DOHH2 (cell line): ENCODE data around the gene SMPD2.
A peak's percentile ranks its signal among the peaks of the same experiment; 100 is the strongest.

Experiments used
- H3F3A ChIP-seq: fragments of 200-600 bp; sonication (generic), shearing (Covaris generic); 2 replicates; pipeline ENCODE4 v1.6.0; 2016; ENCODE audit warnings: antibody characterized with exemption, mild to moderate bottlenecking; ENCODE audit not compliant: control insufficient read depth, insufficient read depth
- H3K27ac ChIP-seq: fragments of 200-600 bp; sonication (generic); 2 replicates; pipeline ENCODE4 v1.5.1; 2014; ENCODE audit warnings: low read depth, mild to moderate bottlenecking, low read length, moderate library complexity
- H3K27me3 ChIP-seq: fragments of 200-600 bp; sonication (generic); 2 replicates; pipeline ENCODE4 v1.6.1; 2014; ENCODE audit warnings: mild to moderate bottlenecking, low read length, mixed read lengths; ENCODE audit not compliant: control insufficient read depth
- H3K36me3 ChIP-seq: fragments of 200-600 bp; sonication (generic); 2 replicates; pipeline ENCODE4 v1.6.1; 2014; ENCODE audit warnings: mild to moderate bottlenecking, low read length, moderate library complexity, mixed read lengths; ENCODE audit not compliant: control insufficient read depth
- H3K4me1 ChIP-seq: fragments of 200-600 bp; sonication (generic); 2 replicates; pipeline ENCODE4 v1.6.1; 2014; ENCODE audit warnings: mild to moderate bottlenecking, low read length, mixed read lengths; ENCODE audit not compliant: control insufficient read depth
- H3K4me2 ChIP-seq: fragments of 200-600 bp; sonication (generic); 2 replicates; pipeline ENCODE4 v1.6.0; 2014; ENCODE audit warnings: mild to moderate bottlenecking, low read length, moderate library complexity
- H3K4me3 ChIP-seq: fragments of 200-600 bp; sonication (generic); 2 replicates; pipeline ENCODE4 v1.5.1; 2014; ENCODE audit warnings: mild to moderate bottlenecking, low read length, mixed read lengths
- H3K79me2 ChIP-seq: fragments of 200-600 bp; sonication (generic); 2 replicates; pipeline ENCODE4 v1.6.1; 2014; ENCODE audit warnings: mild to moderate bottlenecking, low read length, mixed read lengths; ENCODE audit not compliant: control insufficient read depth
- H3K9me2 ChIP-seq: fragments of 200-600 bp; sonication (generic); replicated peaks from 2 replicates; pipeline ENCODE4 v1.6.1; 2014; ENCODE audit warnings: mild to moderate bottlenecking, low read length, mixed read lengths; ENCODE audit not compliant: control insufficient read depth
- H3K9me3 ChIP-seq: fragments of 200-600 bp; sonication (generic); 2 replicates; pipeline ENCODE4 v1.6.1; 2014; ENCODE audit warnings: antibody characterized with exemption, low read length, mixed read lengths; ENCODE audit not compliant: control insufficient read depth, insufficient read depth
- H4K20me1 ChIP-seq: fragments of 200-600 bp; sonication (generic); 2 replicates; pipeline ENCODE4 v1.6.0; 2014; ENCODE audit warnings: low read depth, mild to moderate bottlenecking, antibody characterized with exemption, low read length, moderate library complexity; ENCODE audit not compliant: control insufficient read depth, insufficient read depth
- EZH2phosphoT487 ChIP-seq: fragments of 200-600 bp; sonication (generic); IDR thresholded peaks from 2 replicates; pipeline ENCODE4 v1.6.1; 2017; ENCODE audit warnings: borderline replicate concordance, mild to moderate bottlenecking, antibody characterized with exemption, low read length, moderate library complexity, mixed read lengths
- TF ChIP-seq, protein P1 (sequence below): fragments of 200-600 bp; sonication (generic); IDR thresholded peaks from one replicate; pipeline ENCODE4 v1.5.1; 2014; ENCODE audit warnings: antibody characterized with exemption, mild to moderate bottlenecking, low read depth, low read length; ENCODE audit not compliant: poor library complexity, severe bottlenecking

The SMPD2 gene

DNA sequence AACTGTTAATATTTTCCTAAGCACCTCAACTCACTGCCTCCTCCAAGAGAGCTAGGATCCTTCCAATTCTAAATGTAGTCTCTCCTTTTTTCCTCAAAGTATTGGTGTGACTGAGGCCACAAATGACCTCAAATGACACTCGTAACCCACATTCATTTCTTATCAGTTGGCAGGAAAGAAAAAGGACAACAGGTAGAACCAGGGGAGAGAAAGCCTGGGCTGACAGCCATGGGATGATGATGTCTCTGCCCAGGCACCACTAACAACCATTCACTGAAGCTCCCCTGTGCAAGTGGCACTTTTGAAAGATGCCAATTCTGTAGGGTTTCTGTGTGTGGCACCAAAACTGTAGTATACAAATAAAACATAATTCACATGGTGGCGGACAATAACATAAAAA is 35.1 kb downstream of the SMPD2 start:
- Histone ChIP-seq H3K9me3 (no peaks in the 10 kb centered on the region), H3K4me3 (no peak overlapping the region), H3K4me1 (peaks cover 40% of the 10 kb centered on the region), H4K20me1 (peaks cover 10% of the 10 kb centered on the region), H3K79me2 (peaks cover 83% of the 10 kb centered on the region), H3K27me3 (no peaks in the 10 kb centered on the region), H3F3A (no peaks in the 10 kb centered on the region), H3K9me2 (no peaks in the 10 kb centered on the region), H3K36me3 (peaks cover 96% of the 10 kb centered on the region), H3K27ac (no peak overlapping the region), H3K4me2 (no peak overlapping the region)
- TF ChIP-seq, protein P1, sequence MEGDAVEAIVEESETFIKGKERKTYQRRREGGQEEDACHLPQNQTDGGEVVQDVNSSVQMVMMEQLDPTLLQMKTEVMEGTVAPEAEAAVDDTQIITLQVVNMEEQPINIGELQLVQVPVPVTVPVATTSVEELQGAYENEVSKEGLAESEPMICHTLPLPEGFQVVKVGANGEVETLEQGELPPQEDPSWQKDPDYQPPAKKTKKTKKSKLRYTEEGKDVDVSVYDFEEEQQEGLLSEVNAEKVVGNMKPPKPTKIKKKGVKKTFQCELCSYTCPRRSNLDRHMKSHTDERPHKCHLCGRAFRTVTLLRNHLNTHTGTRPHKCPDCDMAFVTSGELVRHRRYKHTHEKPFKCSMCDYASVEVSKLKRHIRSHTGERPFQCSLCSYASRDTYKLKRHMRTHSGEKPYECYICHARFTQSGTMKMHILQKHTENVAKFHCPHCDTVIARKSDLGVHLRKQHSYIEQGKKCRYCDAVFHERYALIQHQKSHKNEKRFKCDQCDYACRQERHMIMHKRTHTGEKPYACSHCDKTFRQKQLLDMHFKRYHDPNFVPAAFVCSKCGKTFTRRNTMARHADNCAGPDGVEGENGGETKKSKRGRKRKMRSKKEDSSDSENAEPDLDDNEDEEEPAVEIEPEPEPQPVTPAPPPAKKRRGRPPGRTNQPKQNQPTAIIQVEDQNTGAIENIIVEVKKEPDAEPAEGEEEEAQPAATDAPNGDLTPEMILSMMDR = no peak
- TF ChIP-seq EZH2phosphoT487 = no peak

DNA sequence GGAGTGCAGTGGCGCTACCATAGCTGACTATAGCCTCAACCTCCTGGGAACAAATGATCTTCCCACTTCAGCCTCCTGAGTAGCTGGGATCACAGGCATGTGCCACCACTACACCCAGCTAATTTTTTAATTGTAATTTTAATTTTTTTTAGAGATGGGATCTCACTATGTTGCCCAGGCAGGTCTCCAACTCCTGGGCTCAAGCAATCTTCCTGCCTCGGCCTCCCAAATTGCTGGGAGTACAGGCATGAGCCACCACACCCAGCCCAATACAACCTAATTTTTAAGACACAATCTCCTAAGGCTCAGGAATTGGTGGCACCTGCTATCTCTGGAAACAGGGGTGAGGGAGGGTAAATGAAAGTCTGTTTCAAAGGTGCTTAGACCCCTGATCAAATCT is 36.7 kb downstream of the SMPD2 start:
- peaks cover 15% of the 10 kb centered on the region for H4K20me1 ChIP-seq
- peaks cover 96% of the 10 kb centered on the region for H3K36me3 ChIP-seq
- peaks cover 93% of the 10 kb centered on the region for H3K79me2 ChIP-seq
- H3F3A ChIP-seq = no peaks in the 10 kb centered on the region
- peak overlapping the region; percentile 62 for H3K4me2 ChIP-seq
- peaks cover 55% of the 10 kb centered on the region for H3K4me1 ChIP-seq
- H3K27ac ChIP-seq = no peak overlapping the region
- no peak for TF ChIP-seq EZH2phosphoT487
- TF ChIP-seq, protein P1 = no peak
- H3K27me3 ChIP-seq = no peaks in the 10 kb centered on the region
- H3K9me3 ChIP-seq = no peaks in the 10 kb centered on the region
- H3K9me2 ChIP-seq = no peaks in the 10 kb centered on the region
- peak overlapping the region; percentile 54; the same call in 1 of the 2 replicates for H3K4me3 ChIP-seq

DNA sequence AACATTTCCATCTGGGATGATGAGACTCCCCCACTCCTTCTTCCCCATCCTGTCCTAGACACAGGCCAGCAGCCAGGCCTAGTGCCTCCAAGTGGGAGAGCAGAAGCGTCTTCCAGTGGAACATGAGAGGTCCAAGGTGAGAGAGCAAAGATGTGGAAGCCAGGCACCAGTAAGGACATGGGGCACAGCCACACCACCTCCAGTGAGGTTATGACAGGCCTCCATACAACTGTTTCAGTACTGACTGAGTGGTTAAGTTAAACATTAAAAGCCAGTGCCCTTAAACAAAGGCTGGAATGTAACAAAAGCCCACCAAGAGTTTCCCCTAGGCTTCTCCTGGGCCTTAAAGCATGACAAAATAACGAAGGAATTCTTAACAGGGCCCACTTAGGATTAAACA is 37.2 kb downstream of the SMPD2 start:
- Histone ChIP-seq H3K9me3 (no peaks in the 10 kb centered on the region), H3K79me2 (peaks cover 93% of the 10 kb centered on the region), H3K27ac (no peak overlapping the region), H3K27me3 (no peaks in the 10 kb centered on the region), H3K36me3 (peaks cover 91% of the 10 kb centered on the region), H3K4me3 (peak overlapping the region; percentile 54), H3K4me1 (peaks cover 50% of the 10 kb centered on the region), H3K4me2 (peak overlapping the region; percentile 62), H3K9me2 (no peaks in the 10 kb centered on the region), H4K20me1 (peaks cover 15% of the 10 kb centered on the region), H3F3A (no peaks in the 10 kb centered on the region)
- TF ChIP-seq, protein P1 = no peak
- TF ChIP-seq EZH2phosphoT487 = no peak
